ENCODE results near the gene SHQ1. TPM values are rescaled to one million over a fixed set of nuclear protein-coding genes. Genes with fewer than 3 reads are reported as not detected.

Gene SHQ1
- total and polyA plus RNA-seq, 2 donors (not counting 3 experiments of a cell fraction or from before 2014, with no cell fraction given), result 7.3 to 20.6 TPM

GRCh38 chr3:72728958-72729467 lies 119.2 kb downstream of the SHQ1 start:
- intact Hi-C loops (cut with micrococcal nuclease) (no loop called here), dilution Hi-C loops (cut with MboI; ENCODE audit: extremely low pct_ligation_motif_present, low sequenced_read_pairs) (no loop called here)
- Histone ChIP-seq H2AFZ (ENCODE audit: low read depth, low read length) (no peak overlapping the region), H3K4me2 (ENCODE audit: insufficient read depth, low read length) (no peak overlapping the region), H3K9me3 (replicated peaks; ENCODE audit: control insufficient read depth, insufficient read depth, low read length) (no peaks in the 10 kb centered on the region), H3K4me3 (replicated peaks in 1 of 3; ENCODE audit: insufficient read depth in 1 of 3, low read depth in 1 of 3, low read length in 3 of 3) (no peak overlapping the region), H3K27me3 (ENCODE audit: control insufficient read depth in 2 of 2, insufficient read depth in 2 of 2, low read length in 2 of 2) (no peaks in the 10 kb centered on the region), H3K4me1 (ENCODE audit: control insufficient read depth, extremely low read depth, insufficient read depth, low read length) (peaks cover 8% of the 10 kb centered on the region), H3K79me2 (ENCODE audit: control insufficient read depth, insufficient read depth, low read length) (no peaks in the 10 kb centered on the region), H4K20me1 (replicated peaks; ENCODE audit: control insufficient read depth, extremely low read depth, insufficient read depth, low read length) (no peaks in the 10 kb centered on the region), H3K36me3 (ENCODE audit: control insufficient read depth in 2 of 2, extremely low read depth in 1 of 2, insufficient read depth in 2 of 2, low read length in 2 of 2) (no peaks in the 10 kb centered on the region), H3K9me1 (replicated peaks; ENCODE audit: control insufficient read depth, extremely low read depth, insufficient read depth, low read length) (no peaks in the 10 kb centered on the region), H3K9ac (replicated peaks; ENCODE audit: extremely low read depth, insufficient read depth, low read length) (no peak overlapping the region), H3K27ac (ENCODE audit: insufficient read depth, low read depth, low read length) (no peak overlapping the region)
- no peak for FAIRE-seq
- no peak for DNase-seq (ENCODE audit: low read depth, low spot score)
- BruUV-seq (replicated peaks), result no TSS peak
- TF ChIP-seq EZH2 (IDR thresholded peaks at IDR 0.05; ENCODE audit: borderline replicate concordance, low read depth, low read length, severe bottlenecking) (no peak), FOS (IDR thresholded peaks at IDR 0.05; ENCODE audit: borderline replicate concordance, insufficient read depth, low read length) (no peak), JUN (IDR thresholded peaks at IDR 0.05; ENCODE audit: borderline replicate concordance, insufficient read depth, insufficient read length, low read depth) (no peak), MAX (IDR thresholded peaks at IDR 0.05; ENCODE audit: insufficient read depth, insufficient read length) (no peak), POLR2A (IDR thresholded peaks at IDR 0.05; ENCODE audit: low read depth, low read length) (no peak), MYC (IDR thresholded peaks at IDR 0.05; ENCODE audit: low read depth, low read length) (no peak), POLR2AphosphoS5 (IDR thresholded peaks at IDR 0.05; ENCODE audit: insufficient read depth, low read depth, low read length) (no peak), GATA2 (IDR thresholded peaks at IDR 0.05; ENCODE audit: insufficient read depth, insufficient read length, low read depth, low read length) (no peak), CTCF (IDR thresholded peaks at IDR 0.05; ENCODE audit: extremely low read depth in 1 of 2, insufficient read depth in 1 of 2, low read depth in 1 of 2, low read length in 2 of 2) (no peak)
- CTCF ChIA-PET, result no interaction called here
- POLR2A ChIA-PET, result no interaction called here

Data from endothelial cell of umbilical vein (primary cell).